Activated CD4-positive, alpha-beta memory T cell treated with anti-CD3 and anti-CD28 coated beads for 36 hours (primary cell): ENCODE results near the gene MAN2B1. TPM values are rescaled to one million over a fixed set of nuclear protein-coding genes. Genes with fewer than 3 reads are reported as not detected.
"Not testable (repeated sequence)": the region's sequence is repeated elsewhere in the genome, so short reads cannot be mapped to it uniquely, and the experiment has no call there.

ENCODE experiments used
- CTCF ChIA-PET: fragments of 350-600 bp; sonication (Branson Sonifier 250); formaldehyde crosslinking; loops from one replicate; lab custom pipeline; 2021; ENCODE audit warnings: antibody characterized with exemption, inconsistent platforms; lab: Charles Lee
- POLR2A ChIA-PET: fragments of 350-600 bp; sonication (Branson Sonifier 250); formaldehyde crosslinking; loops from one replicate; lab custom pipeline; 2021; ENCODE audit warnings: antibody characterized with exemption; lab: Charles Lee
- DNase-seq: peaks from one replicate; pipeline ENCODE4 v3.0.0-alpha.2; 2020
- H3K27ac Mint-ChIP-seq: one replicate; pipeline ENCODE4 v1.8.0; 2021; ENCODE audit warnings: mixed read lengths
- H3K27me3 Mint-ChIP-seq: one replicate; pipeline ENCODE4 v1.8.0; 2021; ENCODE audit warnings: mixed read lengths
- H3K36me3 Mint-ChIP-seq: one replicate; pipeline ENCODE4 v1.8.0; 2021; ENCODE audit warnings: mixed read lengths
- H3K4me1 Mint-ChIP-seq: one replicate; pipeline ENCODE4 v1.8.0; 2021; ENCODE audit warnings: low read depth, mixed read lengths
- H3K4me3 Mint-ChIP-seq: one replicate; pipeline ENCODE4 v1.8.0; 2021; ENCODE audit warnings: mild to moderate bottlenecking, mixed read lengths
- H3K9me3 Mint-ChIP-seq: one replicate; pipeline ENCODE4 v1.8.0; 2021; ENCODE audit warnings: mixed read lengths
- intact Hi-C: fragments of 100-400 bp; cut with micrococcal nuclease; formaldehyde crosslinking; loops from one replicate; pipeline ENCODE4 v1.15.1; 2023
- total RNA-seq, 2 experiments: library from RNA; stranded (reverse); gene quantifications; one replicate each; pipeline ENCODE4 v1.2.3, GENCODE V29; 2021

MAN2B1 gene
- total RNA-seq, 2 experiments from 2014 or later = 123 to 127 TPM

DNA sequence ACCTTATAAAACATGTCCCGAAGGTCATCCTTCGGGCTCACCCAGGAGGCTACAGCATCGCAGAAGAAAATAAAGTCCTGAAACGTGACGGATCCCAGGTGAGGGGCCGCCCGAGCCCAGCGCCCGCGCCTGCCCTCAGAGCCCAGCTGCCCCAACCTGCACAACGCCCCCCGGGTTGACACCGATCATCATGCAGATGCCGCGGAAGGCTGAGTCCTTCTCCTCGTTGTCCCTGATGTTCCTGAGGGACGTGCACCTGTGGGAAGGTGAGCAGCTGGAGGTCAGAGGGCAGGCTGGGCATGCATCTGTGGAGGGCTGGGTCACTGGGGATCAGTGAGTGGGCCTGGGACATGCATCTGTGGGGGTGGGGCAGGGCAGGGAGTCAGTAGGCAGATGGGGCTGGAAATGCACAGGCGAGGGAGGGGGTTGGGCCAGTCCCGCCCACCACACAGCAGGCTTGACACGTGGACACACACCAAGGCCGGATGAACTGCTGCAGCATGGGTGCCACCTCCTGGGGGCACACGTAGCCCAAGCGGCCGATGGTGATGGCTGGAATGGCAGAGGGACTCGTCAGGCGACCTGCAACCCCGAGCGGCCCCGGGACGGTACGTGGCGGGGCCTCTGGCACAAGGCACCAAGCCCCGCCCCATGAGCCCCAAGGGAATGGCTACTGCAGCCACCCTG lies 35.2 kb upstream of the MAN2B1 start:
- H3K27me3 Mint-ChIP-seq = no peaks in the 10 kb centered on the region
- H3K9me3 Mint-ChIP-seq = no peaks in the 10 kb centered on the region
- CTCF ChIA-PET = interaction anchor here (0.6 kb wide), 1 partner anchor 46 kb away, joined by 3 read pairs; no protein-coding TSS in a partner anchor
- peaks cover 4% of the 10 kb centered on the region for H3K4me1 Mint-ChIP-seq
- no peak for DNase-seq
- intact Hi-C loops = no loop called here
- peaks cover 40% of the 10 kb centered on the region for H3K36me3 Mint-ChIP-seq
- no peak overlapping the region for H3K4me3 Mint-ChIP-seq
- POLR2A ChIA-PET = no interaction called here
- no peak overlapping the region for H3K27ac Mint-ChIP-seq

GRCh38 chr19:12698138-12698537 lies 31.6 kb upstream of the MAN2B1 start:
- Mint-ChIP-seq H3K4me1 (peaks cover 14% of the 10 kb centered on the region), H3K36me3 (peaks cover 15% of the 10 kb centered on the region), H3K27me3 (no peaks in the 10 kb centered on the region), H3K9me3 (no peaks in the 10 kb centered on the region), H3K4me3 (peak overlapping the region; percentile 22), H3K27ac (no peak overlapping the region)
- ChIA-PET CTCF (interaction anchor here (1.0 to 1.2 kb wide), 3 partner anchors 12 to 62 kb away, joined by 3 read pairs; no protein-coding TSS in a partner anchor), POLR2A (no interaction called here)
- DNase-seq = no peak
- intact Hi-C loops = no loop called here

DNA sequence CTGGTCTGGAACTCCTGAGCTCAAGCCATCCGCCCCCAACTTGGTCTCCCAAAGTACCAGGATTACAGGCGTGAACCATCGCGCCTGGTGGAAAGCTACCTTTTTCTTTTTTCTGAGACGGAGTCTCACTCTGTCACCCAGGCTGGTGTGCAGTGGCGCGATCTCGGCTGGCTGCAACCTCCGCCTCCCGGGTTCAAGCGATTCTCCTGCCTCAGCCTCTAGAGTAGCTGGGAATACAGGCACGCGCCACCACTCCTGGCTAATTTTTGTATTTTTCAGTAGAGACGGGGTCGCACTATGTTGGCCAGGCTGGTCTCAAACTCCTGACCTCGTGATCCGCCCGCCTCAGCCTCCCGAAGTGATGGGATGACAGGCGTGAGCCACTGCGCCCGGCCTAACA lies 30.9 kb upstream of the MAN2B1 start:
- ChIA-PET POLR2A (interaction anchor here (1.5 to 2.5 kb wide), 3 partner anchors 16 to 240 kb away, joined by 3 to 14 read pairs (median 12); partner anchors contain the start of gene DHPS), CTCF (interaction anchor here (1.0 to 2.6 kb wide), 5 partner anchors 12 to 63 kb away, joined by 3 to 12 read pairs (median 3); no protein-coding TSS in a partner anchor)
- intact Hi-C loops = loop anchor here (2.0 kb wide), 1 partner anchor 25 kb away; the partner anchor contains the start of gene TNPO2
- not testable (repeated sequence) for H3K9me3 Mint-ChIP-seq, H3K27ac Mint-ChIP-seq, DNase-seq, H3K27me3 Mint-ChIP-seq
- peaks cover 14% of the 10 kb centered on the region for H3K4me1 Mint-ChIP-seq
- H3K4me3 Mint-ChIP-seq = peak overlapping the region; percentile 26
- H3K36me3 Mint-ChIP-seq = peaks cover 13% of the 10 kb centered on the region

- peaks cover 11% of the 10 kb centered on the region for H3K36me3 Mint-ChIP-seq
- intact Hi-C loops = loop anchor here (1.0 to 2.0 kb wide), 2 partner anchors 15 to 26 kb away; partner anchors contain the start of genes DHPS and TNPO2
- peaks cover 14% of the 10 kb centered on the region for H3K4me1 Mint-ChIP-seq
- peak; percentile 98 for DNase-seq
- ChIA-PET CTCF (interaction anchor here (1.0 to 2.6 kb wide), 9 partner anchors 11 to 63 kb away, joined by 3 to 12 read pairs (median 5); no protein-coding TSS in a partner anchor), POLR2A (interaction anchor here (0.6 to 2.5 kb wide), 7 partner anchors 11 to 241 kb away, joined by 3 to 14 read pairs (median 3); partner anchors contain the start of genes DHPS, GET3 and TRIR)
- H3K9me3 Mint-ChIP-seq = no peaks in the 10 kb centered on the region
- H3K27ac Mint-ChIP-seq = peak within 1 kb of the TSS; percentile 87
- H3K4me3 Mint-ChIP-seq = peak within 1 kb of the TSS; percentile 84
- no peaks in the 10 kb centered on the region for H3K27me3 Mint-ChIP-seq
Measured at GRCh38 chr19:12696366-12697335, 30.1 kb upstream of the MAN2B1 start, which contains the start of gene FBXW9. Gene FBXW9 (minus strand): TSS chr19:12696631. CDS start chr19:12696581, 50 bp downstream.

DNA sequence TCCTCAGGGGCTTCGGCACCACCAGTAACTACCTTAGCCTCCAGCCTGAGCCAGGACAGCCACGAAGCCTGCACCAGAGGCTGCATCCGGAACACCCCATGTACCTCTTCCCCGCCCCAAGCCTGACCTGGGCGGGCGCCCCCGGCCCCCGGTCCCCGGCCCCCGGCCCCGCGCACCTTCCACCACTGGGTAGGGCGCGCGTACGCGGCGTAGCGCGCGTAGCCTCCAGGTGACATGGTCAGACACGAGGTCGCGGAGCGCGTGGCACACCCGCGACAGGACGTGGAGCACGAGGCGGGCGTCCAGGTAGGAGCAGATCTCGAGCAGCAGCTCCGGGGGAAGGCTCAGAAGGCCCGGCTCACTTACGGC lies 29.4 kb upstream of the MAN2B1 start:
- POLR2A ChIA-PET = interaction anchor here (0.6 to 2.5 kb wide), 7 partner anchors 12 to 241 kb away, joined by 3 to 14 read pairs (median 3); partner anchors contain the start of genes DHPS, GET3 and TRIR
- CTCF ChIA-PET = interaction anchor here (1.0 to 2.6 kb wide), 8 partner anchors 11 to 64 kb away, joined by 3 to 12 read pairs (median 6); no protein-coding TSS in a partner anchor
- Mint-ChIP-seq H3K4me3 (peak overlapping the region; percentile 84), H3K27me3 (no peaks in the 10 kb centered on the region), H3K36me3 (peaks cover 6% of the 10 kb centered on the region), H3K9me3 (no peaks in the 10 kb centered on the region), H3K27ac (no peak overlapping the region), H3K4me1 (peaks cover 14% of the 10 kb centered on the region)
- intact Hi-C loops = loop anchor here (1.0 to 2.0 kb wide), 2 partner anchors 15 to 27 kb away; partner anchors contain the start of genes DHPS and TNPO2
- peak; percentile 29 for DNase-seq

DNA sequence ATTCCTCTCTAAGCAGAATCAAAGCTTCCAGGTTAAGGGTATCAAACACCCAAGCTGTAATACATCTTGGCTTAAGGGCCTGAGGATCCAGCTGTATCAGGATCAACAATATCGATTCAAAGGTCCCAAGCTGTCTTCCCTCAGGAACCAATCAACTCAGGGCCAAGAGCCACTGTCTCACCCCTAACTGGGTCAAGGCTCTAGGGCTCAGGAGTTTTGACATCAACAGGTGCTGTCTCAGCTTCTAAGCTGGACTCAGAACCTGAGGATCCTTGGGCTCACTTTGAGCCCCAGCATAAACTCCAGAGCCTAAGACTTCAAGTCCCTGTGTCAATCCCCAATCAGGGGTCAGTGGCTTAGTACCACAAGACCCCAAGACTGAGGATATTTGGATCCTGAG lies 29.0 kb upstream of the MAN2B1 start:
- DNase-seq = no peak
- intact Hi-C loops = no loop called here
- H3K36me3 Mint-ChIP-seq = peaks cover 2% of the 10 kb centered on the region
- POLR2A ChIA-PET = interaction anchor here (1.2 to 2.5 kb wide), 3 partner anchors 14 to 38 kb away, joined by 4 to 14 read pairs (median 12); partner anchors contain the start of genes DHPS and TRIR
- peaks cover 14% of the 10 kb centered on the region for H3K4me1 Mint-ChIP-seq
- CTCF ChIA-PET = interaction anchor here (0.8 to 2.6 kb wide), 6 partner anchors 19 to 152 kb away, joined by 3 to 12 read pairs (median 8); no protein-coding TSS in a partner anchor
- no peaks in the 10 kb centered on the region for H3K9me3 Mint-ChIP-seq
- H3K27ac Mint-ChIP-seq = no peak overlapping the region
- H3K27me3 Mint-ChIP-seq = no peaks in the 10 kb centered on the region
- peak overlapping the region; percentile 84 for H3K4me3 Mint-ChIP-seq

DNA sequence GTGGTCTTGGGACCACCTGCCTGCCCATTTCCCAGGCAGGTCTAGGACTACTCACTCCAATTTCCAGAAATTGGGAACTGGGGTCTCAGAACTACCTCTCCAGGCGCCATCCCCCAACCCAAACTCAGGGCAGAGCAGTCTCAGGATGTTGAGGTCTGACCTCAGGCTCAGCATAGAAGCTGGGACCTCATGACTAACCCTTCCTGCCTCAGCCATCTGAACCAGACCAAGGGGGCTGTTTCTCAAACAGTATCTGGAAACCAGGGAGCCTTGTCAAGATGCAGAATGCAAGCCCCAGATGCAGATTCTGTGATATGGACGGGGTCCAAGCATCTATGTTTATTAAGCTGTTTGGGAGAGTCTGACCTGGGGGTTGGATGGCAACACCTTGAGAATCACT lies 28.6 kb upstream of the MAN2B1 start:
- Mint-ChIP-seq H3K27ac (no peak overlapping the region), H3K36me3 (peaks cover 2% of the 10 kb centered on the region), H3K27me3 (no peaks in the 10 kb centered on the region), H3K4me3 (peak overlapping the region; percentile 39), H3K9me3 (no peaks in the 10 kb centered on the region), H3K4me1 (peaks cover 14% of the 10 kb centered on the region)
- no peak for DNase-seq
- POLR2A ChIA-PET = interaction anchor here (2.5 kb wide), 1 partner anchor 27 kb away, joined by 14 read pairs; no protein-coding TSS in a partner anchor
- intact Hi-C loops = no loop called here
- CTCF ChIA-PET = interaction anchor here (0.8 to 2.6 kb wide), 6 partner anchors 19 to 153 kb away, joined by 3 to 12 read pairs (median 8); no protein-coding TSS in a partner anchor

GRCh38 chr19:12694641-12695040 lies 28.1 kb upstream of the MAN2B1 start:
- Mint-ChIP-seq H3K4me3 (peak overlapping the region; percentile 39), H3K36me3 (peaks cover 2% of the 10 kb centered on the region), H3K27ac (no peak overlapping the region), H3K27me3 (no peaks in the 10 kb centered on the region), H3K9me3 (no peaks in the 10 kb centered on the region), H3K4me1 (peaks cover 14% of the 10 kb centered on the region)
- ChIA-PET CTCF (interaction anchor here (1.9 to 2.6 kb wide), 4 partner anchors 18 to 65 kb away, joined by 6 to 12 read pairs (median 11); no protein-coding TSS in a partner anchor), POLR2A (no interaction called here)
- no peak for DNase-seq
- intact Hi-C loops = no loop called here

DNA sequence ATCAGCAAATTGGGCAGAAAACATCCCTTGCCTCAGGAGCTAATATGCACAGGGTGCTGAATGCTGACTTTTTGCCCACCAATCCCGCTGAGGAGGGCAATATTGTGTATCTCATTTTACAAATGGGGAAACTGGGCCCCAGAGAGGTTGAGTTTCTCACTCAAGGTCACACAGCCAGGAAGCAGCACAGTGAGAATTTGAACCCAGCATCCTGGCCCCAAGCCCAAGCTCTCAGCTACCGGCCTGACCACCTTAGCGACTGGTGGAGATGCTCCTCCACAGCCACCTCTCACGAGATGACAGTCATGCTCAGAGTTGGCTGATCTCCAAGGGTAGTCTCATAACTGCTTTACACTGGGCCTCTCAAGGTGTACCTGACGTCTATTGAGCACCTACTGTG lies 26.4 kb upstream of the MAN2B1 start:
- peaks cover 2% of the 10 kb centered on the region for H3K36me3 Mint-ChIP-seq
- H3K27me3 Mint-ChIP-seq = no peaks in the 10 kb centered on the region
- no peak overlapping the region for H3K4me3 Mint-ChIP-seq
- POLR2A ChIA-PET = no interaction called here
- H3K9me3 Mint-ChIP-seq = no peaks in the 10 kb centered on the region
- intact Hi-C loops = no loop called here
- peaks cover 11% of the 10 kb centered on the region for H3K4me1 Mint-ChIP-seq
- no peak overlapping the region for H3K27ac Mint-ChIP-seq
- DNase-seq = no peak
- CTCF ChIA-PET = interaction anchor here (0.7 kb wide), 1 partner anchor 15 kb away, joined by 3 read pairs; no protein-coding TSS in a partner anchor

DNA sequence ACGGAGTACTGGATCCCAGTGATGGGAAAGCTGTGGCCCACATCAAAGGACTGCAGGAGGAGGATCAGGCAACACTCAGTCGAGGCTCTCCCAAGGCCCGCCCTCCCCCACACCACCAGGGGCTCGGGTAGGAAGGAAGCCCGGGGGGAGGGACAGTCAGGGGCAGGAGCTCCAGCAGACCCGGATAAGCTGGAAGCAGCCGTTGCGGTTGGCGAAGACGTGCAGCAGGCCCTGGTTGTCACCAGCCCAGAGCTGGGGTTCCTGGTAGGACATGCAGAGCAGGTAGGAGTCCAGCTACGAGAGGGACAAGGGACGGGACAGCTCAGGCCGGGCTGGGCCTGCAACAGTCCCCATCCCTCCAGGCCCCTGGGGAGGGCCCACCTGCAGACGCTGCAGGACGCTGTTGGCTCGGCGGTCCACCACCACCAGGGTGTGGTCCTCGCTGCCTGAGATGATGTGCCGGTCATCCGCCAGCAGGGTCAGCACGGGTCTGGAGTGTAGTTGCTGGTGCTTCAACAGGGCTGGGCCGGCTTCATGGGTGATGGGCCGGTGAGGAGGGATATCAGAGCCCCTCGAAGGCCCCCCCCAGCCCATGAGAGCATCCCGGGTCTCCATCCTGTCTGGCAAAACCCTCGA lies 23.2 kb upstream of the MAN2B1 start:
- H3K4me3 Mint-ChIP-seq = no peak overlapping the region
- no peak for DNase-seq
- ChIA-PET POLR2A (no interaction called here), CTCF (interaction anchor here (0.7 kb wide), 1 partner anchor 14 kb away, joined by 3 read pairs; no protein-coding TSS in a partner anchor)
- no peaks in the 10 kb centered on the region for H3K27me3 Mint-ChIP-seq
- no peaks in the 10 kb centered on the region for H3K36me3 Mint-ChIP-seq
- intact Hi-C loops = no loop called here
- no peaks in the 10 kb centered on the region for H3K9me3 Mint-ChIP-seq
- no peaks in the 10 kb centered on the region for H3K4me1 Mint-ChIP-seq
- no peak overlapping the region for H3K27ac Mint-ChIP-seq

DNA sequence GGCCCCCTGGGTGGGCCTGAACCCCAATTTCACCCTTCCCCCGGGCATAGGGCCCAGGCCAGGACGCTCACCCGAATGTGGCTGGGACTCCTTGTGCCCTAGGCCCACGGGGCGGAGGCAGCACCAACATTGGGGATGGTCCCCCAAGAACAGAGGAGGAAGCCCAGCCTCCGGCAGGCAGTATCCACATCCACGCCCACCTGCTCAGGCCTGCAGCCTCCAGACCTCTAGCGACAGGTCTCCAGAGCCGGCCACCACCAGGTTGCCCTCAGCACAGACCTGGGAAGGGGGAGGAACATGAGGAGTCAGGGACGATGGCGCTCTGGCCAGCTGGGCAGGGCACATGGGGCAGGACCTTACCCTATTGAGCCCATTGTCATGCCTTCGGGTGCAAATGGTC lies 22.5 kb upstream of the MAN2B1 start:
- CTCF ChIA-PET = no interaction called here
- H3K27me3 Mint-ChIP-seq = no peaks in the 10 kb centered on the region
- H3K4me1 Mint-ChIP-seq = no peaks in the 10 kb centered on the region
- H3K4me3 Mint-ChIP-seq = no peak overlapping the region
- intact Hi-C loops = no loop called here
- DNase-seq = no peak
- H3K36me3 Mint-ChIP-seq = no peaks in the 10 kb centered on the region
- POLR2A ChIA-PET = no interaction called here
- no peak overlapping the region for H3K27ac Mint-ChIP-seq
- no peaks in the 10 kb centered on the region for H3K9me3 Mint-ChIP-seq
